ENCODE measurements around the gene CEP78. TPM values are rescaled to one million over a fixed set of nuclear protein-coding genes. Genes with fewer than 3 reads are reported as not detected.

Gene CEP78
- total RNA-seq, 4 donors from 2014 or later, result 5.7 to 10.3 (median 9.9) TPM

DNA sequence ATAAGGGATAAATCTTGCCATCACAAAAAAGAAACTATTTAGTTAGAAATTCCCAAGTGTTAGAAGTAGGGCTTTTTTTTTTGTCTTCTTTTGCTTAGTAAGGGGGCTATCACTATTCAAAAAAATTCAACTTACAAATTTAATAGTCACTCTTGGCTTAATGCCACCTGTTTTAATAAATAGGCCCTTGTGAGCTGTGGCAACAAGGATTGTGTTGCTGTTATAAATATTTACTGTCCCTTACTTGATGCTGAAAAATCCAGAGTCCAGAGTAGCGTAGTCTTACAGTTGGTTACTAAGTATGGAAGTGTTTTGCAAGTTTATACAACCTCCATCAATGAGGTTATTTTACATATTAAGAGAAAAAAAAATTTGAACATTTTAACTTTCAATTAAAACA is 21.4 kb upstream of the CEP78 start:
- no peak for TF ChIP-seq CTCF (IDR thresholded peaks at IDR 0.05; ENCODE audit: low read depth)

GRCh38 chr9:78215706-78216105 is 20.2 kb upstream of the CEP78 start:
- no peak for TF ChIP-seq CTCF (IDR thresholded peaks at IDR 0.05; ENCODE audit: low read depth)

DNA sequence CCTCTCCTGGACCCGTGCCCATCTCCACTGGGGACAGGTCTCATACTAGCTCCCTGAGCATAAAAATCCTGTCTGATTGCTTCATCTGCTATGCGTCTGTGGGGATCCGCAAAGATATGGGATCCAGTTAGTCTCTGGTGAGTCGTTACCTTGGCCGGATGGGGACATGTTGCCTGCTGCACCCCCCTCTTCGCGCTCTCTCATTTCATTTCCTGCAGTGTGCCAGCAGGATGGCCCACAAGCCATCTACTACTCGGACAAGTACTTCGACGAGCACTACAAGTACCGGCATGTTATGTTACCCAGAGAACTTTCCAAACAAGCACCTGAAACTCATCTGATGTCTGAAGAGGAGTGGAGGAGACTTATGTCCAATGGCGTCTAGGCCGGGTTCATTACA is 17.0 kb upstream of the CEP78 start:
- no peak for TF ChIP-seq CTCF (IDR thresholded peaks at IDR 0.05; ENCODE audit: low read depth)

- no peak for TF ChIP-seq CTCF (IDR thresholded peaks at IDR 0.05; ENCODE audit: low read depth)
These were observed 14.4 kb upstream of the CEP78 start for GRCh38 chr9:78221425-78221824.

- no peak for TF ChIP-seq CTCF (IDR thresholded peaks at IDR 0.05; ENCODE audit: low read depth)
These were observed 5.1 kb upstream of the CEP78 start for GRCh38 chr9:78230761-78231160.

DNA sequence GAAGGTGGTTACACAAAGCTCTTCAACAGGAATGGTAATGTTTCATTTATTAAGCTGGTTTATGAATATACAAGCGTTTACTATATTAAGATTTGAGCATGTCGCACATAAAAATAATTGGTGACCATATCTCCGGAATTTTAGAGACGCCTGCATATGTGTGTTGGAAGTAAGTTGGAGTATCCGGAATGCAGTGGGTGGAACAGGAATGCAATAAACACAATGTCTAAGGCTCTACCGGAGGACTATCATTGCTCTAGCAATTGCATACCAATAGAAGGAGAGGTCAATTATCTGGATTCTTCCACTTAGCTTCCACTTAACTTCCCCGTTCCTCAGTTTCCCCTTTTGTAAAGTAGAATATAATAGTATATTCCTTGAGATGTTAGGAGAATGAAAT is 1.1 kb upstream of the CEP78 start:
- no peak for TF ChIP-seq CTCF (IDR thresholded peaks at IDR 0.05; ENCODE audit: low read depth)

DNA sequence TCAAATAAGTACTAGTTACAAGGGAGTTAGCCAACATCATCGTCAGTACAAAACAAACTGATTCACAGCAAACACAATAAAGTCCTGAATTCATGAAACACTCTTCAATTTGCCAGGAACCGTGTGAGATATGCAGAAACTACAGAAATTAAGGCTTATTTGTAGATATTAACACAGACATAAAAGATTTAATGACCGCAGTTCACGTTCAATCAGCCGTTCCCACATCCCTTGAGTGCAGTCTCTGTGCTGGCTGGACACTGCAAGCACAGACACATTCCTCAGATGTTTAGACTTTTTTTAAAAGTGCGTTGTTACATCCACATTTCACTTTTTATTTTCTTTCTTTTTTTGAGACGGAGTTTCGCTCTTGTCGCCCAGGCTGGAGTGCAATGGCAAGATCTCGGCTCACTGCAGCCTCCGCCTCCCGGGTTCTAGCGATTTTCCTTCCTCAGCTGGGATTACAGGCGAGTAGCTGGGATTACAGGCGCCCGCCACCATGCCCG is 566 bp upstream of the CEP78 start:
- no peak for TF ChIP-seq CTCF (IDR thresholded peaks at IDR 0.05; ENCODE audit: low read depth)

Measured in subcutaneous adipose tissue (tissue), 4 donors.